Epithelial cell of proximal tubule (primary cell): ENCODE data around the gene SLC6A6. TPM values are rescaled to one million over a fixed set of nuclear protein-coding genes. Genes with fewer than 3 reads are reported as not detected.
"Not testable (repeated sequence)": the region's sequence is repeated elsewhere in the genome, so short reads cannot be mapped to it uniquely, and the experiment has no call there.

Experiments used
- DNase-seq: peaks from one replicate; pipeline ENCODE4 v3.0.0-alpha.2; 2011; ENCODE audit warnings: low read depth
- H3K4me3 ChIP-seq: 2 replicates; pipeline ENCODE4 v1.5.1; 2011; ENCODE audit warnings: low read depth, mild to moderate bottlenecking, low read length
- CTCF ChIP-seq: conservative IDR thresholded peaks from 2 replicates; pipeline ENCODE4 v1.5.1; 2012; ENCODE audit warnings: low read depth, mild to moderate bottlenecking, low read length
- total RNA-seq: library from RNA; depleted of rRNA; stranded (reverse); fragments of >200 nt; gene quantifications from 2 replicates; pipeline ENCODE4 v1.2.3, GENCODE V29; 2015

The SLC6A6 gene
- total RNA-seq, 1 donor from 2014 or later, result 27.9 TPM

DNA sequence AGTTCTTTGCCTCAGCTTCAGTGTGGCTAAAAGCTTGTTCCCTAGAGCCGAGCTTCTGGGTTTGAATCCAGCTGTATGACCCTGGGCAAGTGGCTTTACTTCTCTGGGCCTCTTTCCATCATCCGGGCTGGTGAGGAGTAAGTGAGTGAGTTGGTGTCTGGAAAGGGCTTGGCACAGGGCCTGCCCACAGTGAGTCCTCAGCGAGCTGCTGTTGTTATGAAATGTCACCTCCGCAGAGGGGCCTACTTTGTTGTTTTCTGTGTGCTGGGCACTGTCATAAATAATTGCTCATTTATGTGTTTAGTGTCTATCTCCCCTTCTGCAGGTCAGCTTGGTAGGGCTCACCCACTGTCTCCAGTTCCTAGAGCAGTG is 31.7 kb downstream of the SLC6A6 start:
- DNase-seq, result no peak
- TF ChIP-seq CTCF, result no peak

DNA sequence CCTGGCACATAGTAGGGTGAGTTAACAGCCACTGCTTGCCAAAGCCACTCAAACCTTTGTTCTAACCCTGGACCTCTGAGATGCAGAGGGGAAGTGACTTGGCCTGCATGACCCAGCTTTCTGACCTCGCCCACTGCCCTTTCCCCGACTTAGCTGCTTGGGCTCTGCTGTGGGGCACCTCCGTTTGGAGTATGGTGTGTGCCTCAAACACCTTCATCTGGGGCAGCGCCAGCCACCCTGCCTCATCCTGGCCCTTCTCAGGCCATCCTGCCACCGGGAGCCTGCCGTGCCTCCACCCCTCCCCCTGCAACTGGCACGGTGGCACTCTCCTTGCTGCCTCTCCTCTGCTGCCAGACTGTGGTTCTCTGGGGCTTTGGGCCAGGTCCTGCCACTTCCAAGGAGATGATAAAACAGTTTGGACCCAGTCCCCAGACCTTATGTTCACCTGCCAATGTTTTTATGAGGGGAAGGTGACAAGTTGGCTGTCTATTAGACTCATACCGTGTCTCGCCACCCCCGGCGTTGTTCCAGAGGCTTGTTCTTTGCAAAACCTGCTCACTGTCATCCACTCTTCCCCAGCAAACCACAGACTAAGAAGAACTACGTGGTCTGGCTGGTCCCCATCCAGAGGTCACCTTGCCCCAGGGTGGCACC is 32.2 kb downstream of the SLC6A6 start:
- no peak overlapping the region for H3K4me3 ChIP-seq
- no peak for TF ChIP-seq CTCF
- no peak for DNase-seq

More for the DNA sequence above, 31.7 kb downstream of the SLC6A6 start:
- no peak overlapping the region for H3K4me3 ChIP-seq

DNA sequence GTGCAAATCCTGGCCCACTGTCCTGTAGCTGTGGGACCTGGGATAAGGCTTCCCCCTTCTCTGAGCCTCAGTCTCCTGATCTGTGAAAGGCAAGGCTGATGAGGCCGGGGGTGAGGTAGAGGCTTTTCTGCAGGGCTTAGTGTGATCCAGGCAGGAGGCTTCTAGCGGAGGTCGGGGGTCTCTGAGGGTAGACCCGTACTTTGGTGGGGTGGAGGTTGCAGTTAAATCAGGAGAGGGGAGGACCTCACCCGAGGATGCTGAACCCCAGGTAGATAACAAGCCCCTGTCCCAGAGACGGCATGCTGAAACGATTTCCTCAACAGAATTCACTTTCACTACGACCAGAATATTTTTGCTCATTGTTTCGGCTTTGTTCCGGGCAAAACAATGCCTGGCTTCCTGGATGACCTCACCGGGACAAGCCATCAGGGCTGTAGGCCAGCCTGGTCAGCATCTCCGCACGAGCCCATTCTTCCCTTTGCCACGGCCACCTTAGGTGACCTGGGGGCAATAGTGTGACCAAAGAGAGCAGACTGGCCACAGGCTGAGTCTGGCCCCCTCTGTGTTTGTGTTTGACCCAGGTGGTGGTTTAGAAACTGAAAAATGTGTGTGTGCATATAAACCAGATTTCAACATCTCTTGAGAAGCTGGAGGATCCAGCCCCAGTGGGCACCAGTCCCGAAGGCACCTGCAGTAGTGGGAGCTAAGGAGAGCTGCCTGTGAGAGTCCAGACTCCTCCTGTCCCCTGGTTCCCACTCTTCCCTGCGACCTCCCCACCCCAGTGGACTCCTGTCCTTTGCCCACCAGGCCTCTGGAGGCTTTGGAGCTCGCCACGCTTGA is 33.0 kb downstream of the SLC6A6 start:
- no peak overlapping the region for H3K4me3 ChIP-seq

GRCh38 chr3:14436954-14437281 is 34.5 kb downstream of the SLC6A6 start:
- DNase-seq, result no peak
- no peak overlapping the region for H3K4me3 ChIP-seq
- TF ChIP-seq CTCF, result no peak

More for the DNA sequence above, 33.0 kb downstream of the SLC6A6 start:
- no peak for DNase-seq
- no peak for TF ChIP-seq CTCF

GRCh38 chr3:14437705-14438104 is 35.3 kb downstream of the SLC6A6 start:
- not testable (repeated sequence) for H3K4me3 ChIP-seq, DNase-seq

- H3K4me3 ChIP-seq, result no peak overlapping the region
- DNase-seq, result no peak
- TF ChIP-seq CTCF, result no peak
These were observed 35.9 kb downstream of the SLC6A6 start for GRCh38 chr3:14438262-14438661.

GRCh38 chr3:14438929-14439328 is 36.5 kb downstream of the SLC6A6 start:
- no peak for DNase-seq
- H3K4me3 ChIP-seq, result no peak overlapping the region
- TF ChIP-seq CTCF, result no peak
